Thyroid gland (tissue), 4 donors: Measurements from ENCODE around the gene CASR. TPM values are rescaled to one million over a fixed set of nuclear protein-coding genes. Genes with fewer than 3 reads are reported as not detected.

Source experiments
- DNase-seq, 2 donors: peaks; one replicate each; pipeline ENCODE4 v3.0.0-alpha.2; 2019
- H3K27ac ChIP-seq, 3 donors: fragments of 200-600 bp; sonication (generic); 1 replicate in 2 of 3; 2 replicates in 1 of 3; pipeline ENCODE4 v1.5.1; 2016 to 2019; ENCODE audit warnings: mild to moderate bottlenecking in 1 of 3, moderate library complexity in 1 of 3
- H3K27me3 ChIP-seq: fragments of 200-600 bp; sonication (generic); one replicate; pipeline ENCODE4 v1.5.1; 2019
- H3K36me3 ChIP-seq, 2 donors: fragments of 200-600 bp; sonication (generic); one replicate each; pipeline ENCODE4 v1.5.1; 2016 to 2019
- H3K4me1 ChIP-seq, 2 donors: fragments of 200-600 bp; sonication (generic); one replicate each; pipeline ENCODE4 v1.5.1; 2017 to 2019
- H3K4me3 ChIP-seq, 3 donors: fragments of 200-600 bp; sonication (generic); replicated peaks in 1 of 3; 1 replicate in 2 of 3; 2 replicates in 1 of 3; pipeline ENCODE4 v1.5.1; 2016; ENCODE audit warnings: mild to moderate bottlenecking in 1 of 3
- H3K9me3 ChIP-seq: fragments of 200-600 bp; sonication (generic); one replicate; pipeline ENCODE4 v1.5.1; 2017
- POLR2A ChIP-seq, 2 donors: fragments of 450-650 bp; IDR thresholded peaks; one replicate each; pipeline ENCODE4 v1.6.1; 2017; ENCODE audit warnings: antibody characterized with exemption in 2 of 2, mild to moderate bottlenecking in 2 of 2, moderate library complexity in 1 of 2
- WGBS, 2 donors: methylation state at CpG; one replicate each; pipeline ENCODE4 v1.1.5; 2017; 5-methylcytosine and 5-hydroxymethylcytosine counted together
- intact Hi-C: fragments of 100-400 bp; cut with DNase I; formaldehyde crosslinking; loops from one replicate; pipeline ENCODE4 v1.15.1; 2023
- total RNA-seq, 4 donors: library from RNA; depleted of rRNA; stranded (reverse); fragments of >200 nt; gene quantifications; one replicate each; pipeline ENCODE4 v1.2.3, GENCODE V29; 2016
- TF ChIP-seq, protein P1 (sequence below), 6 experiments: fragments of 200-600 bp in 3 of 6; fragments of 450-650 bp in 3 of 6; sonication (generic) in 3 of 6; IDR thresholded peaks; one replicate each; pipeline ENCODE4 v1.5.1; 2016 to 2019; ENCODE audit warnings: antibody characterized with exemption in 6 of 6, mild to moderate bottlenecking in 2 of 6, inconsistent platforms in 1 of 6, moderate library complexity in 1 of 6

The CASR gene
- total RNA-seq, 4 donors from 2014 or later, result under 0.01 to 1.2 (median 0.17) TPM; not detected in 1

DNA sequence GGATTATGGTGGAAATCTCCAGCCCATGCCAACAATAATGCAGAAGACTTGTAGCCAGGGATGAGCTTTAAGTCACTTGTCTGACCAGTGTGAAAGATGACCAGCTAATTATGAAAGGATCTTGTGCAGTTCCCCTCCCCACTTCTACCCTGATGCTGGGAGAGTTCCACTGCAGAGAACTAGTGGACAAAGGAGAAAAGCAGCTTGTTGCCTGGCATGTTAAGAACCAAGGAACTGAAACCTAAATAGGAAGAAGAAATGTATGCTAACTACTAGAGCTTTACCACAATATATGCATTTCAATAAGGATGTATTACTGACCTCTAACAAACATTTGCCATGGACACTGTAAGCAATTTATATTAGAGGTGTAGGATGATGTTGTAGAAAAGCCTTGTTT lies 89.4 kb downstream of the CASR start:
- Histone ChIP-seq H3K9me3 (no peaks in the 10 kb centered on the region), H3K27ac (no peak overlapping the region), H3K27me3 (no peaks in the 10 kb centered on the region), H3K4me1 (no peaks in the 10 kb centered on the region), H3K4me3 (no peak overlapping the region), H3K36me3 (no peaks in the 10 kb centered on the region)
- TF ChIP-seq POLR2A (IDR thresholded peaks at IDR 0.05), result no peak
- TF ChIP-seq, protein P1, sequence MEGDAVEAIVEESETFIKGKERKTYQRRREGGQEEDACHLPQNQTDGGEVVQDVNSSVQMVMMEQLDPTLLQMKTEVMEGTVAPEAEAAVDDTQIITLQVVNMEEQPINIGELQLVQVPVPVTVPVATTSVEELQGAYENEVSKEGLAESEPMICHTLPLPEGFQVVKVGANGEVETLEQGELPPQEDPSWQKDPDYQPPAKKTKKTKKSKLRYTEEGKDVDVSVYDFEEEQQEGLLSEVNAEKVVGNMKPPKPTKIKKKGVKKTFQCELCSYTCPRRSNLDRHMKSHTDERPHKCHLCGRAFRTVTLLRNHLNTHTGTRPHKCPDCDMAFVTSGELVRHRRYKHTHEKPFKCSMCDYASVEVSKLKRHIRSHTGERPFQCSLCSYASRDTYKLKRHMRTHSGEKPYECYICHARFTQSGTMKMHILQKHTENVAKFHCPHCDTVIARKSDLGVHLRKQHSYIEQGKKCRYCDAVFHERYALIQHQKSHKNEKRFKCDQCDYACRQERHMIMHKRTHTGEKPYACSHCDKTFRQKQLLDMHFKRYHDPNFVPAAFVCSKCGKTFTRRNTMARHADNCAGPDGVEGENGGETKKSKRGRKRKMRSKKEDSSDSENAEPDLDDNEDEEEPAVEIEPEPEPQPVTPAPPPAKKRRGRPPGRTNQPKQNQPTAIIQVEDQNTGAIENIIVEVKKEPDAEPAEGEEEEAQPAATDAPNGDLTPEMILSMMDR (IDR thresholded peaks at IDR 0.05), result no peak
- intact Hi-C loops, result no loop called here
- no peak for DNase-seq

- WGBS, 2 donors, result 82 to 84% methylated on average over 2 of the region's 2 CpGs
- no peaks in the 10 kb centered on the region for H3K4me1 ChIP-seq
- no peak overlapping the region for H3K27ac ChIP-seq
- no peaks in the 10 kb centered on the region for H3K9me3 ChIP-seq
- no peak overlapping the region for H3K4me3 ChIP-seq
- TF ChIP-seq, protein P1 (IDR thresholded peaks at IDR 0.05), result no peak
- no peak for TF ChIP-seq POLR2A (IDR thresholded peaks at IDR 0.05)
- no peaks in the 10 kb centered on the region for H3K27me3 ChIP-seq
- intact Hi-C loops, result no loop called here
- no peaks in the 10 kb centered on the region for H3K36me3 ChIP-seq
- no peak for DNase-seq
These were observed 90.0 kb downstream of the CASR start for GRCh38 chr3:122273498-122273897.

DNA sequence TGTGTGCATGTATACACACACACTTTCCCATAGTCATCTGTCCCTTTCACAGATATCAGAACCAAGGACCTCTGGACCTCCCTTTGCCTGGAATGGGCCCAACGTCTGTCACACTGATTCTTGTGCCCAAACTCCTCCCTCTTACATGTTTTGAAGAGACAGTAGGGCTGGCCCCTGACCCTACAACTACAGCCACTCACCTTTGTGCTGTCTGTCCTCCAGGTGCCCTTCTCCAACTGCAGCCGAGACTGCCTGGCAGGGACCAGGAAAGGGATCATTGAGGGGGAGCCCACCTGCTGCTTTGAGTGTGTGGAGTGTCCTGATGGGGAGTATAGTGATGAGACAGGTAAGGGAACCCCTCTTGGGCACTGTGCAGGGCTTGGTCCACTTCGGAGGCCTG lies 98.4 kb downstream of the CASR start:
- intact Hi-C loops, result no loop called here
- Histone ChIP-seq H3K36me3 (no peaks in the 10 kb centered on the region), H3K27me3 (no peaks in the 10 kb centered on the region), H3K4me1 (no peaks in the 10 kb centered on the region), H3K4me3 (no peak overlapping the region), H3K27ac (no peak overlapping the region), H3K9me3 (no peaks in the 10 kb centered on the region)
- 68 to 76% methylated on average over 3 of the region's 3 CpGs for WGBS, 2 donors
- TF ChIP-seq, protein P1 (IDR thresholded peaks at IDR 0.05), result no peak
- TF ChIP-seq POLR2A (IDR thresholded peaks at IDR 0.05), result no peak
- no peak for DNase-seq

GRCh38 chr3:122283796-122284445 lies 100.5 kb downstream of the CASR start:
- H3K9me3 ChIP-seq, result no peaks in the 10 kb centered on the region
- no peaks in the 10 kb centered on the region for H3K27me3 ChIP-seq
- TF ChIP-seq, protein P1 (IDR thresholded peaks at IDR 0.05), result no peak
- DNase-seq, result no peak
- WGBS, 2 donors, result 91 to 93% methylated on average over 21 of the region's 22 CpGs
- intact Hi-C loops, result no loop called here
- no peak overlapping the region for H3K4me3 ChIP-seq
- no peaks in the 10 kb centered on the region for H3K36me3 ChIP-seq
- no peak overlapping the region for H3K27ac ChIP-seq
- H3K4me1 ChIP-seq, result no peaks in the 10 kb centered on the region

- TF ChIP-seq, protein P1 (IDR thresholded peaks at IDR 0.05), result no peak
- WGBS, 2 donors, result 93 to 96% methylated on average over 19 to 20 of the region's 20 CpGs
- Histone ChIP-seq H3K36me3 (no peaks in the 10 kb centered on the region), H3K9me3 (no peaks in the 10 kb centered on the region), H3K4me1 (no peaks in the 10 kb centered on the region), H3K4me3 (no peak overlapping the region), H3K27ac (no peak overlapping the region), H3K27me3 (no peaks in the 10 kb centered on the region)
- intact Hi-C loops, result no loop called here
- no peak for DNase-seq
These were observed 101.0 kb downstream of the CASR start for GRCh38 chr3:122284486-122284885.
